Measurements from ENCODE around the gene FBXL12. TPM values are rescaled to one million over a fixed set of nuclear protein-coding genes. Genes with fewer than 3 reads are reported as not detected.
"Not testable (repeated sequence)": the region's sequence is repeated elsewhere in the genome, so short reads cannot be mapped to it uniquely, and the experiment has no call there.

The FBXL12 gene
- total RNA-seq, 6 donors from 2014 or later: 14.8 to 48.2 (median 32.3) TPM

DNA sequence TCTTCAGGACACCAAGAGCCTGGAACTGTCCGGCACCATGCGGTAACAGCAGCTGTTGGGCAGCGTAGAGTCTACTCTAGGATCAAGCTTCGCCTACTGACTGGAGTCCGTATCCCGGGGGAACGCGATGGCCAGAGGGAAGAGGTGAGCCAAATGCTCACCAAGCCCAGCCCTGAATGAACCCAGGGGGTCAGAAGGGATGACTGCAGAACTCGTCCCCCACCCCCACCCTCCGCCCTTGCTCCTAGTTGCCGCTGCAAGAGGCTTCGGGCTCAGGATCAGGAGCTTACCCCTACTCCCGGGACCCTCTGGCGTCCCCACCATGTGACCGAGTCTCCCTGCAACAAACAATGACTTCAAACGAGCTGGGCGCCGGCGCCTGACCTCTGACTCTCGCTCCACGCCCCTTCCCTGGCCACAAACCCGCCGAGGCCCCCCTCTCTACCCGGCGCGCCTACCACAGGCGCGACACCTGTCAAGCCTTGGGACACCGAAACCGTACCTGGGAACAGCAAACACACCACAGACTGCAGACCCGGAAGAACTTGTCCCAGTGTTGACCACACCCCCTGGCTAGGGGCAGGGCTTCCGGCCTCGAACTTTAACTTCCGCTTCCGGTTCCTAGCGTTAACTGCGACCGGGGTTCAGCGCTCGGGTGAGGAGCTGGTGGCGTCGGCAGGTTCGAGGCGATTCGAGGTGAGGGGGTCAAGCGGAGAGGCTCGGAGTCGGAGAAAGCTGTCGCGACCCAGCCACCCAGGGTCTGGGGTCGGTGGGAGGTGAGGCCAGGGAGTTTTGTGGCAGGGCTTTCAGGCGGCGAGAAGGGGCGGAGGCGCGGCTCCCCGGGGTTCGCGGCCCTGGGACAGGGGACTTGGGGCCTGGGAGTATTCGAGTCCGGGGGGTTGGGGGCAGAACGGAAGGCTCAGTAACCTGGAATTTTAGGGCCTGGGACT, 8.7 kb upstream of the FBXL12 start, which contains the start of gene UBL5:
Gene UBL5, plus strand, starts transcription at position 630 of the 950 bp plus-strand sequence. CDS start 420 bp downstream, outside the sequence.
- WGBS, 2 donors: 1% methylated on average over 13 to 61 of the region's 62 CpGs
- H3K9me3 ChIP-seq: no peaks in the 10 kb centered on the region
- no peaks in the 10 kb centered on the region for H3K27me3 ChIP-seq
- H3K27ac ChIP-seq: peak within 1 kb of the TSS; percentile 75 to 88 (median 84)
- peak; percentile 96 to 98 for ATAC-seq (ENCODE audit: low FRiP score in 2 of 2)
- TF ChIP-seq EP300 (IDR thresholded peaks at IDR 0.05): no peak
- peak; percentile 95 to 99 for TF ChIP-seq POLR2AphosphoS5 (IDR thresholded peaks at IDR 0.05)
- TF ChIP-seq POLR2A (IDR thresholded peaks at IDR 0.05): peak in 3 of 4 donors; percentile 68 to 86 (median 69)
- TF ChIP-seq, protein P1, sequence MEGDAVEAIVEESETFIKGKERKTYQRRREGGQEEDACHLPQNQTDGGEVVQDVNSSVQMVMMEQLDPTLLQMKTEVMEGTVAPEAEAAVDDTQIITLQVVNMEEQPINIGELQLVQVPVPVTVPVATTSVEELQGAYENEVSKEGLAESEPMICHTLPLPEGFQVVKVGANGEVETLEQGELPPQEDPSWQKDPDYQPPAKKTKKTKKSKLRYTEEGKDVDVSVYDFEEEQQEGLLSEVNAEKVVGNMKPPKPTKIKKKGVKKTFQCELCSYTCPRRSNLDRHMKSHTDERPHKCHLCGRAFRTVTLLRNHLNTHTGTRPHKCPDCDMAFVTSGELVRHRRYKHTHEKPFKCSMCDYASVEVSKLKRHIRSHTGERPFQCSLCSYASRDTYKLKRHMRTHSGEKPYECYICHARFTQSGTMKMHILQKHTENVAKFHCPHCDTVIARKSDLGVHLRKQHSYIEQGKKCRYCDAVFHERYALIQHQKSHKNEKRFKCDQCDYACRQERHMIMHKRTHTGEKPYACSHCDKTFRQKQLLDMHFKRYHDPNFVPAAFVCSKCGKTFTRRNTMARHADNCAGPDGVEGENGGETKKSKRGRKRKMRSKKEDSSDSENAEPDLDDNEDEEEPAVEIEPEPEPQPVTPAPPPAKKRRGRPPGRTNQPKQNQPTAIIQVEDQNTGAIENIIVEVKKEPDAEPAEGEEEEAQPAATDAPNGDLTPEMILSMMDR (IDR thresholded peaks at IDR 0.05): no peak
- H3K4me3 ChIP-seq: peak within 1 kb of the TSS; percentile 77 to 94 (median 84)
- H3K4me1 ChIP-seq: peaks cover 23 to 35% (median 25%) of the 10 kb centered on the region in 4 donors
- DNase-seq: peak; percentile 88 to 92
- peaks cover 0 to 20% (median 14%) of the 10 kb centered on the region in 4 donors for H3K36me3 ChIP-seq

DNA sequence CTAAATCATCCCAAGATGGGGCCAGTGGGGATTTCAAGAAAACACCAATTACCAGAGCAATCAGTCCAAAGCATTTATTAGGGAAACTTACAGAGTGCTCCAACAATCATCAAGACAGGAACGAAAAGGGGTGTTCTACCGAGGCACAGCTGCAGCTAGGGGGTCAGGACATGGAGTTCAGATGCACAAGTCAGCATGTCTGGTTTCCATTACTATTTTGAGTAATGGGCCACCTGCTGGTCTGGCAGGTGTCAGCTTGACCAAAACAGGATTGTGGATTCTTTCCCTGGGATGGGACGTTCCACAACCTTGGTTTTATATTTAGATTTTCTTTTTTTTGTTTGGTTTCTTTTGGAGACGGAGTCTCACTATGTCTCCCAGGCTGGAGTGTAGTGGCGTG, 4.9 kb upstream of the FBXL12 start:
- TF ChIP-seq POLR2AphosphoS5 (IDR thresholded peaks at IDR 0.05) (no peak), EP300 (IDR thresholded peaks at IDR 0.05) (no peak), POLR2A (IDR thresholded peaks at IDR 0.05) (no peak)
- TF ChIP-seq, protein P1 (IDR thresholded peaks at IDR 0.05): no peak
- Histone ChIP-seq H3K9me3 (no peaks in the 10 kb centered on the region), H3K36me3 (no peaks in the 10 kb centered on the region), H3K4me3 (no peak overlapping the region), H3K27me3 (no peaks in the 10 kb centered on the region), H3K27ac (no peak overlapping the region), H3K4me1 (peaks cover 19 to 34% (median 23%) of the 10 kb centered on the region in 4 donors)
- 89 to 93% methylated on average over 5 of the region's 5 CpGs for WGBS, 2 donors
- DNase-seq (no peak), ATAC-seq (ENCODE audit: low FRiP score in 2 of 2) (no peak)

DNA sequence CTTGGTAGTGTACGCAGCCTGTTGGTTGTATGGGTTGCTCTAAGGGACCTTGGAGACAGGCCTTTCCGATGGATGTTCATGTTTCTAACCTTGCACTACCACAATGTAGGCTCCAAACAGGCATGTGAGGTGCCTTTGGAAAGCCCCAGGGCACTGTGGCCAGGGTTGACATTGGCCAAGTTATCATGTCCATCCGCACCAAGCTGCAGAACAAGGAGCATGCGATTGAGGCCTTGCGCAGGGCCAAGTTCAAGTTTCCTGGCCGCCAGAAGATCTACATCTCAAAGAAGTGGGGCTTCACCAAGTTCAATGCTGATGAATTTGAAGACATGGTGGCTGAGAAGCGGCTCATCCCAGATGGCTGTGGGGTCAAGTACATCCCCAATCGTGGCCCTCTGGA, 1.2 kb upstream of the FBXL12 start:
- not testable (repeated sequence) for ATAC-seq (ENCODE audit: low FRiP score in 2 of 2); H3K36me3 ChIP-seq; H3K9me3 ChIP-seq; H3K27me3 ChIP-seq; DNase-seq
- WGBS, 2 donors: 92 to 98% methylated on average over 5 to 8 of the region's 8 CpGs
- H3K4me3 ChIP-seq: peak overlapping the region in 3 of 4 donors; percentile 41 to 96 (median 43)
- peak overlapping the region; percentile 92 to 99 (median 96) for H3K27ac ChIP-seq
- peaks cover 12 to 25% (median 18%) of the 10 kb centered on the region in 4 donors for H3K4me1 ChIP-seq

DNA sequence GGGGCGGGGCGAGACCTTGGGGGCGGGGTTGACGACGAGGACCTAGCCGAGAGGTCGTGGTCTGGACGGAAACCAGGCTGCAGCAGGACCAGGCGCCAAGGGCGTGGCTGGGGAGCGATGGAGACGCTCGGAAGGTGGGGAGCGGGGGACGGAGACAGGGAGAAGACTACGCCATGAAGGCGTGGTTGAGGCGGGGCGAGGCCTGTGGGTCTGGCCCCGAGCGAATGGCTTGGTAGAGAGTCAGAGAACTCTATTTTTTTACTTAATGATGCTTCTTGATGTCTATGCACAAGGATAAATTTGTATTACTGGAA, 674 bp upstream of the FBXL12 start:
- Histone ChIP-seq H3K4me1 (peaks cover 12 to 25% (median 18%) of the 10 kb centered on the region in 4 donors), H3K9me3 (no peaks in the 10 kb centered on the region), H3K36me3 (no peaks in the 10 kb centered on the region), H3K27ac (peak overlapping the region; percentile 92 to 99 (median 96)), H3K27me3 (no peaks in the 10 kb centered on the region), H3K4me3 (peak overlapping the region in 3 of 4 donors; percentile 41 to 96 (median 43))
- no peak for DNase-seq
- TF ChIP-seq POLR2A (IDR thresholded peaks at IDR 0.05): no peak
- TF ChIP-seq EP300 (IDR thresholded peaks at IDR 0.05): no peak
- TF ChIP-seq, protein P1 (IDR thresholded peaks at IDR 0.05): no peak
- peak; percentile 18 to 31 for TF ChIP-seq POLR2AphosphoS5 (IDR thresholded peaks at IDR 0.05)
- 1 to 2% methylated on average over 8 to 21 of the region's 21 CpGs for WGBS, 2 donors
- ATAC-seq (ENCODE audit: low FRiP score in 2 of 2): no peak

- TF ChIP-seq POLR2A (IDR thresholded peaks at IDR 0.05) (no peak), POLR2AphosphoS5 (IDR thresholded peaks at IDR 0.05) (no peak), EP300 (IDR thresholded peaks at IDR 0.05) (no peak)
- TF ChIP-seq, protein P1 (IDR thresholded peaks at IDR 0.05): no peak
- ATAC-seq (ENCODE audit: low FRiP score in 2 of 2) (no peak), DNase-seq (no peak)
- Histone ChIP-seq H3K27me3 (no peaks in the 10 kb centered on the region), H3K4me3 (peak overlapping the region; percentile 56 to 98 (median 88)), H3K4me1 (peaks cover 12 to 25% (median 18%) of the 10 kb centered on the region in 4 donors), H3K27ac (peak overlapping the region; percentile 92 to 99 (median 96)), H3K9me3 (no peaks in the 10 kb centered on the region), H3K36me3 (peaks cover 0 to 11% (median 8%) of the 10 kb centered on the region in 4 donors)
- 6 to 15% methylated on average over 11 to 24 of the region's 39 CpGs for WGBS, 2 donors
These were observed 625 bp downstream of the FBXL12 start for GRCh38 chr19:9818175-9818733.

Measured in upper lobe of left lung (tissue), 6 donors.